GM23248 (cell line): ENCODE data around the gene NKX2-8.

Experiments used
- EZH2 ChIP-seq: fragments of 200-600 bp; sonication (generic); IDR thresholded peaks from 2 replicates; pipeline ENCODE4 v1.6.1; 2018; ENCODE audit warnings: antibody characterized with exemption, mild to moderate bottlenecking; ENCODE audit not compliant: insufficient read depth, poor library complexity, severe bottlenecking
- EZH2phosphoT487 ChIP-seq: fragments of 200-600 bp; sonication (generic); IDR thresholded peaks from 2 replicates; pipeline ENCODE4 v1.6.1; 2018; ENCODE audit warnings: antibody characterized with exemption, moderate library complexity, mild to moderate bottlenecking, low read depth; ENCODE audit not compliant: insufficient read depth

DNA sequence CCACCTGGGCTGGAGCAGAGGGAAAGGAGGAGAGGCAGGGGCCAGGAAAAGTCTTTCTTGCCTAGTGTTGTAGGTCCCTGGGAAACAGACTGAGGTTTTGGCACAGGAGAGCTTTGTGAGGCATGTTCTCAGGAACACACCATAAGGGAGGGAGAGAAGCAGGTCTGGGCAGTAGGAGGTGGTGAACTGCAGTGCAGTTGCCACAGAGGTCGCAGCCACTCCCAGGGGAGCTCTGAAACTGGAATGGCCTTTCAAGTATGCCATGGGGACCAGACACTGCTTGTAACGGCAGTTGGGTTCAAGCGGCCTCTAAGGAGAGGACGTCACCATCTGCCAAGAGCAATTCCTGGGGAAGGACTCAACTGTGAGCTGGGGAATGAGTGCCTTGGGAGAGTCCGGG lies 35.4 kb upstream of the NKX2-8 start:
- TF ChIP-seq EZH2 = no peak
- TF ChIP-seq EZH2phosphoT487 = no peak
